Measurements from ENCODE around the gene CLDN34.

Gene CLDN34

DNA sequence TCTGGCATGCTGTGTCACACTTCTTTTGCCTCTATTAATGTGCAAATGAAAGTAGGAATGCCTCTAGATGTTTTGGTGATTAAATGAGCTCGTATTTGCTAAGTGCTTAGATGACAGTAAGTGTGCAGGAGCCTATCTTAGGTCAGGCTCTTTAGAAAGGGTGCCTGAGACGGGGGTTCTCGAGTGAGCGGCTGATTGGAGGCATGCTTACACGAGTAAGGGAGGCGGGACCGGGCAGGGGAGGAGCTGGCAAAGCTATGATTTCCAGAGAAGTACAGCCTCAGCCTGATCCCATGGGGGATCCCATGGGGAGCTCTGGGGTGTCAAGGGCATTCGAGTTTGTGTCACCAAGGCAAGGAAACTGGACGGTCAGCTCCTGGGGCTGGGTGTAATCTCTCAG, 44.8 kb downstream of the CLDN34 start:
- TF ChIP-seq CTCF (IDR thresholded peaks at IDR 0.05; ENCODE audit: unreplicated experiment in 3 of 3) = no peak
- H3K9me3 Mint-ChIP-seq = peaks cover 14% of the 10 kb centered on the region
- peaks cover 5% of the 10 kb centered on the region for H3K27me3 Mint-ChIP-seq (ENCODE audit: low read depth)
- peak overlapping the region; percentile 38 to 67 (median 65) for H3K27ac Mint-ChIP-seq
- H3K36me3 Mint-ChIP-seq (ENCODE audit: low read depth) = peaks cover 5% of the 10 kb centered on the region
- peak overlapping the region in 2 of 3 experiments; percentile 4 to 8 for H3K4me3 Mint-ChIP-seq
- H3K4me1 Mint-ChIP-seq = peaks cover 28% of the 10 kb centered on the region

- Mint-ChIP-seq H3K27me3 (ENCODE audit: low read depth) (peaks cover 5% of the 10 kb centered on the region), H3K9me3 (peaks cover 13% of the 10 kb centered on the region), H3K27ac (peak overlapping the region in 1 of 3 experiments; percentile 56), H3K4me3 (peak overlapping the region; percentile 75 to 77 (median 76)), H3K36me3 (ENCODE audit: low read depth) (peaks cover 5% of the 10 kb centered on the region), H3K4me1 (peaks cover 40% of the 10 kb centered on the region)
- TF ChIP-seq CTCF (IDR thresholded peaks at IDR 0.05; ENCODE audit: unreplicated experiment in 3 of 3) = no peak
Measured at GRCh38 chrX:10014462-10015354, 47.5 kb downstream of the CLDN34 start.

GRCh38 chrX:10015355-10015722, 48.2 kb downstream of the CLDN34 start:
- H3K27ac Mint-ChIP-seq = no peak overlapping the region
- no peak for TF ChIP-seq CTCF (IDR thresholded peaks at IDR 0.05; ENCODE audit: unreplicated experiment in 3 of 3)
- peaks cover 13% of the 10 kb centered on the region for H3K9me3 Mint-ChIP-seq
- H3K4me3 Mint-ChIP-seq = no peak overlapping the region
- H3K27me3 Mint-ChIP-seq (ENCODE audit: low read depth) = peaks cover 5% of the 10 kb centered on the region
- H3K36me3 Mint-ChIP-seq (ENCODE audit: low read depth) = peaks cover 5% of the 10 kb centered on the region
- peaks cover 35% of the 10 kb centered on the region for H3K4me1 Mint-ChIP-seq

- no peak for TF ChIP-seq CTCF (IDR thresholded peaks at IDR 0.05; ENCODE audit: unreplicated experiment in 3 of 3)
- Mint-ChIP-seq H3K9me3 (peaks cover 13% of the 10 kb centered on the region), H3K27me3 (ENCODE audit: low read depth) (peaks cover 5% of the 10 kb centered on the region), H3K4me1 (peaks cover 30% of the 10 kb centered on the region), H3K4me3 (peak overlapping the region; percentile 82 to 84 (median 84)), H3K27ac (peak overlapping the region; percentile 60 to 79 (median 65)), H3K36me3 (ENCODE audit: low read depth) (peaks cover 5% of the 10 kb centered on the region)
Measured at GRCh38 chrX:10015723-10016518, 48.8 kb downstream of the CLDN34 start.

GRCh38 chrX:10016519-10017132, 49.5 kb downstream of the CLDN34 start:
- Mint-ChIP-seq H3K4me1 (peaks cover 22% of the 10 kb centered on the region), H3K36me3 (ENCODE audit: low read depth) (peaks cover 9% of the 10 kb centered on the region), H3K27ac (peak overlapping the region; percentile 60 to 79 (median 65)), H3K27me3 (ENCODE audit: low read depth) (peaks cover 5% of the 10 kb centered on the region), H3K9me3 (peaks cover 16% of the 10 kb centered on the region), H3K4me3 (peak overlapping the region; percentile 82 to 84 (median 84))
- TF ChIP-seq CTCF (IDR thresholded peaks at IDR 0.05; ENCODE audit: unreplicated experiment in 3 of 3) = no peak
